ENCODE measurements around the gene C11orf24. TPM values are rescaled to one million over a fixed set of nuclear protein-coding genes. Genes with fewer than 3 reads are reported as not detected.
"Not testable (repeated sequence)": the region's sequence is repeated elsewhere in the genome, so short reads cannot be mapped to it uniquely, and the experiment has no call there.

Gene C11orf24
- total RNA-seq, 2 experiments from 2014 or later, result 20.0 to 25.2 TPM

GRCh38 chr11:68251765-68252164 is 20.0 kb downstream of the C11orf24 start:
- no peak for DNase-seq
- POLR2A ChIA-PET, result no interaction called here
- H3K4me3 Mint-ChIP-seq, result no peak overlapping the region
- no peak overlapping the region for H3K27ac Mint-ChIP-seq
- H3K27me3 Mint-ChIP-seq, result peaks cover 2% of the 10 kb centered on the region
- peaks cover 11% of the 10 kb centered on the region for H3K9me3 Mint-ChIP-seq
- peaks cover 5% of the 10 kb centered on the region for H3K36me3 Mint-ChIP-seq (ENCODE audit: low read depth)
- CTCF ChIA-PET, result no interaction called here
- no peaks in the 10 kb centered on the region for H3K4me1 Mint-ChIP-seq

- CTCF ChIA-PET; H3K27ac Mint-ChIP-seq; H3K36me3 Mint-ChIP-seq (ENCODE audit: low read depth); H3K9me3 Mint-ChIP-seq; H3K27me3 Mint-ChIP-seq; DNase-seq; H3K4me1 Mint-ChIP-seq; H3K4me3 Mint-ChIP-seq; POLR2A ChIA-PET: not testable (repeated sequence)
These were observed 26.9 kb downstream of the C11orf24 start for GRCh38 chr11:68244912-68245311.

- DNase-seq; H3K36me3 Mint-ChIP-seq (ENCODE audit: low read depth); H3K4me3 Mint-ChIP-seq; H3K9me3 Mint-ChIP-seq; H3K4me1 Mint-ChIP-seq; H3K27me3 Mint-ChIP-seq; H3K27ac Mint-ChIP-seq; POLR2A ChIA-PET: not testable (repeated sequence)
- CTCF ChIA-PET, result interaction anchor here (0.6 kb wide), 1 partner anchor 349 kb away, joined by 3 read pairs; no protein-coding TSS in a partner anchor
These were observed 27.9 kb downstream of the C11orf24 start for GRCh38 chr11:68243847-68244246.

GRCh38 chr11:68242616-68243015 is 29.2 kb downstream of the C11orf24 start:
- Mint-ChIP-seq H3K4me3 (no peak overlapping the region), H3K36me3 (ENCODE audit: low read depth) (no peaks in the 10 kb centered on the region), H3K9me3 (no peaks in the 10 kb centered on the region), H3K27ac (no peak overlapping the region), H3K27me3 (peaks cover 8% of the 10 kb centered on the region), H3K4me1 (no peaks in the 10 kb centered on the region)
- POLR2A ChIA-PET, result no interaction called here
- DNase-seq, result no peak
- CTCF ChIA-PET, result interaction anchor here (0.8 kb wide), 1 partner anchor 205 kb away, joined by 3 read pairs; no protein-coding TSS in a partner anchor

GRCh38 chr11:68231621-68232020 is 40.2 kb downstream of the C11orf24 start:
- H3K4me1 Mint-ChIP-seq, result no peaks in the 10 kb centered on the region
- CTCF ChIA-PET, result no interaction called here
- no peak for DNase-seq
- H3K4me3 Mint-ChIP-seq, result no peak overlapping the region
- H3K36me3 Mint-ChIP-seq (ENCODE audit: low read depth), result peaks cover 2% of the 10 kb centered on the region
- H3K9me3 Mint-ChIP-seq, result peaks cover 23% of the 10 kb centered on the region
- POLR2A ChIA-PET, result no interaction called here
- H3K27me3 Mint-ChIP-seq, result peaks cover 12% of the 10 kb centered on the region
- H3K27ac Mint-ChIP-seq, result no peak overlapping the region

GRCh38 chr11:68229601-68230000 is 42.2 kb downstream of the C11orf24 start:
- ChIA-PET POLR2A (no interaction called here), CTCF (no interaction called here)
- no peaks in the 10 kb centered on the region for H3K4me1 Mint-ChIP-seq
- peaks cover 10% of the 10 kb centered on the region for H3K27me3 Mint-ChIP-seq
- H3K36me3 Mint-ChIP-seq (ENCODE audit: low read depth), result peaks cover 2% of the 10 kb centered on the region
- H3K27ac Mint-ChIP-seq, result no peak overlapping the region
- peaks cover 23% of the 10 kb centered on the region for H3K9me3 Mint-ChIP-seq
- DNase-seq, result no peak
- H3K4me3 Mint-ChIP-seq, result no peak overlapping the region

- ChIA-PET POLR2A (no interaction called here), CTCF (no interaction called here)
- H3K27me3 Mint-ChIP-seq, result no peaks in the 10 kb centered on the region
- H3K36me3 Mint-ChIP-seq (ENCODE audit: low read depth), result peaks cover 2% of the 10 kb centered on the region
- peaks cover 3% of the 10 kb centered on the region for H3K4me1 Mint-ChIP-seq
- DNase-seq, result no peak
- no peak overlapping the region for H3K27ac Mint-ChIP-seq
- H3K4me3 Mint-ChIP-seq, result no peak overlapping the region
- H3K9me3 Mint-ChIP-seq, result peaks cover 23% of the 10 kb centered on the region
These were observed 45.4 kb downstream of the C11orf24 start for GRCh38 chr11:68226421-68226820.

- Mint-ChIP-seq H3K9me3 (peaks cover 13% of the 10 kb centered on the region), H3K27ac (no peak overlapping the region), H3K36me3 (ENCODE audit: low read depth) (peaks cover 2% of the 10 kb centered on the region), H3K27me3 (peaks cover 3% of the 10 kb centered on the region), H3K4me3 (no peak overlapping the region), H3K4me1 (peaks cover 3% of the 10 kb centered on the region)
- no peak for DNase-seq
- ChIA-PET POLR2A (interaction anchor here (0.5 kb wide), 1 partner anchor 66 kb away, joined by 4 read pairs; no protein-coding TSS in a partner anchor), CTCF (interaction anchor here (0.5 to 1.0 kb wide), 2 partner anchors 15 to 1211 kb away, joined by 3 read pairs; no protein-coding TSS in a partner anchor)
These were observed 47.2 kb downstream of the C11orf24 start for GRCh38 chr11:68224606-68225005.

- peaks cover 3% of the 10 kb centered on the region for H3K4me1 Mint-ChIP-seq
- peaks cover 4% of the 10 kb centered on the region for H3K27me3 Mint-ChIP-seq
- no peak for DNase-seq
- no peak overlapping the region for H3K27ac Mint-ChIP-seq
- POLR2A ChIA-PET, result no interaction called here
- peaks cover 3% of the 10 kb centered on the region for H3K9me3 Mint-ChIP-seq
- CTCF ChIA-PET, result interaction anchor here (1.0 kb wide), 1 partner anchor 14 kb away, joined by 3 read pairs; no protein-coding TSS in a partner anchor
- H3K36me3 Mint-ChIP-seq (ENCODE audit: low read depth), result no peaks in the 10 kb centered on the region
- H3K4me3 Mint-ChIP-seq, result no peak overlapping the region
These were observed 48.5 kb downstream of the C11orf24 start for GRCh38 chr11:68223275-68223674.

GRCh38 chr11:68221406-68221805 is 50.4 kb downstream of the C11orf24 start:
- Mint-ChIP-seq H3K36me3 (ENCODE audit: low read depth) (no peaks in the 10 kb centered on the region), H3K9me3 (no peaks in the 10 kb centered on the region), H3K4me3 (no peak overlapping the region), H3K27me3 (peaks cover 12% of the 10 kb centered on the region), H3K4me1 (peaks cover 3% of the 10 kb centered on the region), H3K27ac (no peak overlapping the region)
- POLR2A ChIA-PET, result no interaction called here
- no peak for DNase-seq
- CTCF ChIA-PET, result no interaction called here

- Mint-ChIP-seq H3K27ac (no peak overlapping the region), H3K27me3 (peaks cover 25% of the 10 kb centered on the region), H3K4me3 (no peak overlapping the region), H3K4me1 (peaks cover 17% of the 10 kb centered on the region), H3K36me3 (ENCODE audit: low read depth) (no peaks in the 10 kb centered on the region), H3K9me3 (no peaks in the 10 kb centered on the region)
- ChIA-PET CTCF (interaction anchor here (1.0 kb wide), 1 partner anchor 120 kb away, joined by 3 read pairs; no protein-coding TSS in a partner anchor), POLR2A (no interaction called here)
- DNase-seq, result no peak
These were observed 55.4 kb downstream of the C11orf24 start for GRCh38 chr11:68216171-68216938.

- H3K27me3 Mint-ChIP-seq, result peaks cover 25% of the 10 kb centered on the region
- peak overlapping the region; percentile 72 for H3K4me3 Mint-ChIP-seq
- H3K9me3 Mint-ChIP-seq, result no peaks in the 10 kb centered on the region
- ChIA-PET CTCF (interaction anchor here (0.6 to 1.0 kb wide), 2 partner anchors 120 to 1013 kb away, joined by 3 to 4 read pairs; no protein-coding TSS in a partner anchor), POLR2A (interaction anchor here (0.6 kb wide), 1 partner anchor 10 kb away, joined by 8 read pairs; no protein-coding TSS in a partner anchor)
- peaks cover 24% of the 10 kb centered on the region for H3K4me1 Mint-ChIP-seq
- H3K27ac Mint-ChIP-seq, result no peak overlapping the region
- no peaks in the 10 kb centered on the region for H3K36me3 Mint-ChIP-seq (ENCODE audit: low read depth)
- no peak for DNase-seq
These were observed 56.1 kb downstream of the C11orf24 start for GRCh38 chr11:68215524-68216170.

GRCh38 chr11:68215087-68215445 is 56.7 kb downstream of the C11orf24 start:
- DNase-seq, result no peak
- POLR2A ChIA-PET, result no interaction called here
- H3K4me3 Mint-ChIP-seq, result peak overlapping the region; percentile 72
- H3K36me3 Mint-ChIP-seq (ENCODE audit: low read depth), result no peaks in the 10 kb centered on the region
- H3K9me3 Mint-ChIP-seq, result no peaks in the 10 kb centered on the region
- CTCF ChIA-PET, result interaction anchor here (0.6 to 1.0 kb wide), 2 partner anchors 121 to 1012 kb away, joined by 3 to 4 read pairs; no protein-coding TSS in a partner anchor
- peaks cover 25% of the 10 kb centered on the region for H3K27me3 Mint-ChIP-seq
- H3K27ac Mint-ChIP-seq, result peak overlapping the region; percentile 11
- H3K4me1 Mint-ChIP-seq, result peaks cover 27% of the 10 kb centered on the region

All from activated CD4-positive, alpha-beta T cell treated with anti-CD3 and anti-CD28 coated beads, Interleukin-2, amount 10 ng/mL, durations not matched to agents 7 days and 5 days (primary cell).